GM21381 (cell line): ENCODE data around the gene SNRPA1.

Source experiments
- ATAC-seq: cut with Tn5 transposase; IDR thresholded peaks from one replicate; pipeline ENCODE4 v1.9.1; 2021; ENCODE audit warnings: mild to moderate bottlenecking, moderate library complexity; ENCODE audit not compliant: unreplicated experiment

The SNRPA1 gene

GRCh38 chr15:101264911-101265641 lies 30.0 kb downstream of the SNRPA1 start:
- ATAC-seq: no peak

- no peak for ATAC-seq
Observed at GRCh38 chr15:101264011-101264410, 31.0 kb downstream of the SNRPA1 start.

GRCh38 chr15:101262551-101262950 lies 32.5 kb downstream of the SNRPA1 start:
- no peak for ATAC-seq

- ATAC-seq: no peak
Observed at GRCh38 chr15:101258238-101259144, 36.6 kb downstream of the SNRPA1 start.

GRCh38 chr15:101256757-101257156 lies 38.3 kb downstream of the SNRPA1 start:
- no peak for ATAC-seq

- ATAC-seq: no peak
Observed at GRCh38 chr15:101255615-101256241, 39.3 kb downstream of the SNRPA1 start.

GRCh38 chr15:101255051-101255395 lies 40.0 kb downstream of the SNRPA1 start:
- no peak for ATAC-seq

GRCh38 chr15:101254157-101255050 lies 40.6 kb downstream of the SNRPA1 start:
- ATAC-seq: no peak

- no peak for ATAC-seq
Observed at GRCh38 chr15:101252836-101253235, 42.2 kb downstream of the SNRPA1 start.

- peak; percentile 76 for ATAC-seq
Observed at GRCh38 chr15:101251830-101252820, 42.9 kb downstream of the SNRPA1 start, which contains the start of gene CHSY1. CHSY1 (minus strand) TSS chr15:101252048; CDS start chr15:101251456, 592 bp downstream.

- peak; percentile 32 for ATAC-seq
Observed at GRCh38 chr15:101250873-101251829, 43.9 kb downstream of the SNRPA1 start.

GRCh38 chr15:101250341-101250831 lies 44.7 kb downstream of the SNRPA1 start:
- ATAC-seq: no peak

- ATAC-seq: no peak
Observed at GRCh38 chr15:101248274-101248673, 46.8 kb downstream of the SNRPA1 start.

GRCh38 chr15:101246824-101247745 lies 48.0 kb downstream of the SNRPA1 start:
- ATAC-seq: no peak

- ATAC-seq: no peak
Observed at GRCh38 chr15:101246391-101246790, 48.7 kb downstream of the SNRPA1 start.

- ATAC-seq: no peak
Observed at GRCh38 chr15:101244889-101245668, 50.0 kb downstream of the SNRPA1 start.
